ENCODE results near the gene HMGCL.
"Not testable (repeated sequence)": the region's sequence is repeated elsewhere in the genome, so short reads cannot be mapped to it uniquely, and the experiment has no call there.

The HMGCL gene

DNA sequence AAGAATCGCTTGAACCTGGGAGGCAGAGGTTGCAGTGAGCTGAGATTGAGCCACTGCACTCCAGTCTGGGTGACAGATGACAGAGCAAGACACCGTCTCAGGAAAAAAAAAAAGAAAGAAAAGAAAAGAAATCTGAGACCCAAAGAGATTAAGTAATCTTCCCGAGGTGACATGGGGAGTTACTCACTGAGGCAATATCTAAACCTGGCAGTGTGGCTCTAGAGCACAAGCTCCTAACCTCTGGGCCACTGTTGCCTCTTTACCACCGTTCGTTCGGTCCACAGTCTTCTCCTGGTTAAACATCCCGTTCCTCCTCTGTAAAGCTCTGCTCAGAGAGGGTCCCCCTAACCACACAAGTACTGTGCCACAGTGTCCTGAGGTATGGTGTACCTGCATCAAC, 1.5 kb downstream of the HMGCL start:
- H3K27ac ChIP-seq (ENCODE audit: low read depth, low read length), result no peak overlapping the region
- no peaks in the 10 kb centered on the region for H3K27me3 ChIP-seq (ENCODE audit: control insufficient read depth, insufficient read depth, low read length)
- H3K36me3 ChIP-seq (ENCODE audit: control insufficient read depth, insufficient read depth, low read length), result peaks cover 4% of the 10 kb centered on the region
- no peak overlapping the region for H3K4me3 ChIP-seq (ENCODE audit: low read length)
- no peak overlapping the region for H3K9ac ChIP-seq (ENCODE audit: low read length)
- H3K4me1 ChIP-seq (ENCODE audit: control insufficient read depth, insufficient read depth, low read length), result peaks cover 10% of the 10 kb centered on the region

DNA sequence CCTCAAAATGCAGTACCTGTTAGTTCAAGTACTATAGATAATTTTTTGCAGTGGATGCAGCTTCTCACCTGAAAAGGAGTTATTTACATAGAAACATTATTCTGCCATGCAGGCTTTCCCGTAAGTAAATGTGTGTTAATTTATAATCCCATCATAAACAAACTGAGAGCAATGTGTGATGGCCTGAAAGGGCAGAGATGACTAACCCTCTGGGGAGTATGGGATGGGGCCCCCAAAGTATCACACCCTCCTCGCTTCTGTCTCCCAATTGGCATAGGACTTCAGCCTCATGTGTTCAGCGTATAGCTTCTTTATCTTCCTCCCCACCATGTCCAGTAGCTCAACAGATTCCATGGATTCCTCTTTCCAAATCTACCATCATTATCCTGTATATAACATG, 7.6 kb downstream of the HMGCL start:
- H3K4me3 ChIP-seq (ENCODE audit: low read length), result no peak overlapping the region
- H3K4me1 ChIP-seq (ENCODE audit: control insufficient read depth, insufficient read depth, low read length), result no peaks in the 10 kb centered on the region
- H3K27me3 ChIP-seq (ENCODE audit: control insufficient read depth, insufficient read depth, low read length), result no peaks in the 10 kb centered on the region
- H3K27ac ChIP-seq (ENCODE audit: low read depth, low read length), result no peak overlapping the region
- no peak overlapping the region for H3K9ac ChIP-seq (ENCODE audit: low read length)
- H3K36me3 ChIP-seq (ENCODE audit: control insufficient read depth, insufficient read depth, low read length), result peaks cover 32% of the 10 kb centered on the region

DNA sequence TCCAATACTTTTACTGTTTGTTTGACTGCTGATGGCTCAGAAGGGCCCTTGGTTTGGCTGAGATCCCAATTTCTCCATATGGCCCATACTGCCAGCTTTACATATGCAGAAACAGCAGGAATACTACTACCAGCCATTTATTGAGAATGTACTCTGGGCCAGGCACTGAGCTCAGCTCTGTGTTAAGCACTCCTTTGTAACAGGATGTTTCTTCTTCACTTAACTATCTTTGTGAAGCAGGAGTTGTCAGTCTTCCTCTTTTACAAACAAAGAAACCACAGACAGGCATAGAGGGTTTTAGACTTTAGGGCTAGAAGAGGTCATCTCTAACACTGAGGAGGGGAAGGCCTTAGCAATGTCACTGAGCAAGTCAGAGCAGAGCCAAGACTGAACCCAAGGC, 8.3 kb downstream of the HMGCL start:
- Histone ChIP-seq H3K27ac (ENCODE audit: low read depth, low read length) (no peak overlapping the region), H3K4me1 (ENCODE audit: control insufficient read depth, insufficient read depth, low read length) (no peaks in the 10 kb centered on the region), H3K36me3 (ENCODE audit: control insufficient read depth, insufficient read depth, low read length) (peaks cover 37% of the 10 kb centered on the region), H3K9ac (ENCODE audit: low read length) (no peak overlapping the region), H3K4me3 (ENCODE audit: low read length) (no peak overlapping the region), H3K27me3 (ENCODE audit: control insufficient read depth, insufficient read depth, low read length) (no peaks in the 10 kb centered on the region)

DNA sequence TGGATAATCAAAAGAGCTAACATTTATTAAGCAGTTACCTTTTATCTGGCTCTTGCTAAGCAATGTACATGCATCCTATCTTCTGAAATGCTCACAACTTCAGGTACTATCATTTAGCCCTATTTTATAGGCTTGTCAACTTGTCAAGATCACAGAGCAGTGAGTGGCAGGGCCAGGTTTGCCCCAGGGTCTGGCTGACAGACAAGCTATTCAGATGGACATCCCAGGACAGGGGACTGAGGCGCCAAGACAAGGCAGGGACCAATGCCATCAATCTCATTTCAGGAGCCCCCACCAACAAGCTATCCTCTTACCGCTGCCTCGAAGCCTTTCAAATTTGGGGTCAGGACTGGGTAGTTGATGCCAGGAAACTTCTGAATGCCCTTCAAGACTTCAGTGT, 8.9 kb downstream of the HMGCL start:
- no peak overlapping the region for H3K27ac ChIP-seq (ENCODE audit: low read depth, low read length)
- H3K4me1 ChIP-seq (ENCODE audit: control insufficient read depth, insufficient read depth, low read length), result no peaks in the 10 kb centered on the region
- no peak overlapping the region for H3K4me3 ChIP-seq (ENCODE audit: low read length)
- peaks cover 39% of the 10 kb centered on the region for H3K36me3 ChIP-seq (ENCODE audit: control insufficient read depth, insufficient read depth, low read length)
- no peaks in the 10 kb centered on the region for H3K27me3 ChIP-seq (ENCODE audit: control insufficient read depth, insufficient read depth, low read length)
- no peak overlapping the region for H3K9ac ChIP-seq (ENCODE audit: low read length)

DNA sequence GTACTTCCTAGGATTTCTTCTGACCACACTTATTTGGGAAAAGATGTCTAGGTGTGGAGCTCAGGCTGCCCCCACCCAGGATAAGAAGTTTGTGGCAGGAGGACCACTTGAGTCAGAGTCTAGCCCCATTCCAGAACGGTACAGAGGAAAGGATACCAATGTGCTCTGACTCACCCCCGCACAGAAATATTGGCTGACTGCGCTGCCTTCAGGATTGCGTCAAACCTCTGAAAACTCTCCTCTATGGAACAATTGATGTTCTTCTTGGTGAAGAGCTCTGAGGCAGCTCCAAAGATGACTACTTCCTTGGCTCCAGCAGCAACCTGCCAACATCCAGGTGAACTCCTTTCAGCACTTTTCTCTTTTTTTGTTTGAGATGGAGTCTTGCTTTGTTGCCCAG, 11.2 kb downstream of the HMGCL start:
- no peaks in the 10 kb centered on the region for H3K4me1 ChIP-seq (ENCODE audit: control insufficient read depth, insufficient read depth, low read length)
- no peaks in the 10 kb centered on the region for H3K27me3 ChIP-seq (ENCODE audit: control insufficient read depth, insufficient read depth, low read length)
- no peak overlapping the region for H3K9ac ChIP-seq (ENCODE audit: low read length)
- H3K4me3 ChIP-seq (ENCODE audit: low read length), result no peak overlapping the region
- H3K27ac ChIP-seq (ENCODE audit: low read depth, low read length), result no peak overlapping the region
- peaks cover 41% of the 10 kb centered on the region for H3K36me3 ChIP-seq (ENCODE audit: control insufficient read depth, insufficient read depth, low read length)

DNA sequence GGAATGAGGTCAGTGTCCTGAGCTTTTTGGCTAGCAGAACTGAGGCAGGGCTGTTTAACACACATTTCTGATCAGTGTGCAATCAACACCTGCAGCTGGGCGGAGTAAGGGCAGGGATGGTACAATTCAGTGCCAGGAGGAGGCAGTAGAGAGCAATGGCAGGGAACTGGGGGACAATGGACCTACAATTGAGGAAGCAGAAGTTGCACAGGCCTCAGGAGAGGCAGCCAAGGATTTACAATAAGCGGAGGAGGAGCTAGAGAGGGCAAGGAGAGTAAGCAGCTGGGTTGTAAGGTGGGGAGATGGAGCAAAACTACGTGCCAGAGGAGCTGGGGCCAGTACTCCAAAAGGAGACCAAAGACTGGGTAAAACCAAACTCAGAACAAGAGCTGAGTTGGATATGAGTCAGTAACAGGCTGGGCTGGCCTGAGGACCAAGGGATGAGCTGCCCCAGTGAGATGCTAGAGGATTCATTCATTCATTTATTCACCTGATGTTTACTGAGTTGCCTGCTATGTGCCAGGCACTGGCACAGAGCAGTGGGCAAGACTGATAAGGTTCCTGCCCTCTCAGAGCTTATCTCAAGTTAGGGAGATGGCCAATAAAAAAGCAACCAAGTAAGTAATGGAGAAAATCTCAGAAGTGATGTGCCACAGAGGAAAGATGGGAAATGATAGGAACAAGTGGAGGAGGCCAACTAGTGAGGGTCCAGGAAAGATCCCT, 14.2 kb downstream of the HMGCL start:
- Histone ChIP-seq H3K27me3 (ENCODE audit: control insufficient read depth, insufficient read depth, low read length) (no peaks in the 10 kb centered on the region), H3K36me3 (ENCODE audit: control insufficient read depth, insufficient read depth, low read length) (peaks cover 25% of the 10 kb centered on the region), H3K9ac (ENCODE audit: low read length) (no peak overlapping the region), H3K4me3 (ENCODE audit: low read length) (no peak overlapping the region), H3K27ac (ENCODE audit: low read depth, low read length) (no peak overlapping the region), H3K4me1 (ENCODE audit: control insufficient read depth, insufficient read depth, low read length) (no peaks in the 10 kb centered on the region)

DNA sequence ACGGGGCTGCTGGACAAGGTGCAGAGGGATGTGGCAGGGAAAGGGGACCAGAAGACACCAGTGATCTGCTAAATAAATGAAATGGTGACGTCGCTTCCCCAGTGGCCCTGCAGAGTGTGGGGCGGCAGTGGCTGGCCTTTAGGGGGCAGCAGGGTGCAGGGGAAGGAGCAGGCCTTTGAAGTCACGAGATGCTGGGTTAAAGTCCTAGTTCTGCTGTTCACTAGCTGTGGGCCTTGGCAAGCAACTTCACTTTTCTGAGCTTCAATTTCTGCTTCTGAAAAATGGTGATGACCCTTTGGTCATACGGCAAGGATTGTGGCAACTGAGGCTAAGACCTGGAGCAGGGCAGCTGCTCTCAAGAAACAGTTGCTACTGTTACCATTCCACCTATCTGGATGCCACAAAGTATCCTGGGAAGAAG, 15.5 kb downstream of the HMGCL start:
- no peak overlapping the region for H3K4me3 ChIP-seq (ENCODE audit: low read length)
- H3K36me3 ChIP-seq (ENCODE audit: control insufficient read depth, insufficient read depth, low read length), result peaks cover 22% of the 10 kb centered on the region
- H3K27ac ChIP-seq (ENCODE audit: low read depth, low read length), result no peak overlapping the region
- H3K27me3 ChIP-seq (ENCODE audit: control insufficient read depth, insufficient read depth, low read length), result no peaks in the 10 kb centered on the region
- H3K4me1 ChIP-seq (ENCODE audit: control insufficient read depth, insufficient read depth, low read length), result no peaks in the 10 kb centered on the region
- H3K9ac ChIP-seq (ENCODE audit: low read length), result no peak overlapping the region

DNA sequence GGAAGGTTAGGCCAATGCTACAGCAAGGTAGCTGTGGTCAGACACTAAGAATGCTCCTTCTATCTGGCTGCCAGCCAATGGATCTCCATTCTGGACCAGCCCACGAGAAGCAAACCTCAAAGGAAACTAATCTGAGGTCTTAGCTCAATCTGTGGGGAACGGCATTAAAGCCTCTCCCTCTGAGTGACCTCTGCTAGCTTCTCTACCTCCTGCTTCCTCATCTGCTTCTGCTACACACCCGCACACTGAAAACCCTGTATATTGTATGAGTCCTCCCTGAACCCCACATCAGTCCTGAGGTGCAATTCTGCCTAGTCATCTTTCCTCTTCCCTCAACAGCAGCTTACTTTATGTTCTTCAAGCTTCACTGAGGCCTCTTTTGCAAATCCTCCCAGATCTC, 17.8 kb downstream of the HMGCL start:
- H3K9ac ChIP-seq (ENCODE audit: low read length), result no peak overlapping the region
- H3K27me3 ChIP-seq (ENCODE audit: control insufficient read depth, insufficient read depth, low read length), result no peaks in the 10 kb centered on the region
- H3K4me1 ChIP-seq (ENCODE audit: control insufficient read depth, insufficient read depth, low read length), result no peaks in the 10 kb centered on the region
- H3K4me3 ChIP-seq (ENCODE audit: low read length), result no peak overlapping the region
- peaks cover 16% of the 10 kb centered on the region for H3K36me3 ChIP-seq (ENCODE audit: control insufficient read depth, insufficient read depth, low read length)
- H3K27ac ChIP-seq (ENCODE audit: low read depth, low read length), result no peak overlapping the region

DNA sequence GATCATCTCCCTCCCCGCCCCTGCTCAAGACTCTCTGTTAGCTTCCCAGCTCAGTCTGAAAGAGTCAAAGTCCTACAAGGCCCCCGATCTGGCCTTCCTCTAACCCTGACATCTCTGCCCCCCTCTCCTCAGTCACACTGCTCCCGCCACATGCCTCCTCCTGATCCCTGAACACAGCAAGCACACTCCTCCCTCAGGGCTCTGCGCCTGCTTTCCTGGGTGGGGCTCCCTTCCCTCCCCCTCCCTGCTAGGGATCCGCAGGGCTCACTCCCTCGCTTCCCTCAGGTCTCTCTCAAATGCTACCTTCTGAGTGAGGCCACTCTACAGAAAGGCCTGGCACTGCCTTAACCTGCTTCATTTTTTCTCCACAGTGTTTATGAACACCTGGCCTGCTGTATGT, 18.9 kb downstream of the HMGCL start:
- Histone ChIP-seq H3K27me3 (ENCODE audit: control insufficient read depth, insufficient read depth, low read length) (no peaks in the 10 kb centered on the region), H3K9ac (ENCODE audit: low read length) (no peak overlapping the region), H3K4me3 (ENCODE audit: low read length) (no peak overlapping the region), H3K36me3 (ENCODE audit: control insufficient read depth, insufficient read depth, low read length) (peaks cover 9% of the 10 kb centered on the region), H3K4me1 (ENCODE audit: control insufficient read depth, insufficient read depth, low read length) (peaks cover 3% of the 10 kb centered on the region), H3K27ac (ENCODE audit: low read depth, low read length) (no peak overlapping the region)

DNA sequence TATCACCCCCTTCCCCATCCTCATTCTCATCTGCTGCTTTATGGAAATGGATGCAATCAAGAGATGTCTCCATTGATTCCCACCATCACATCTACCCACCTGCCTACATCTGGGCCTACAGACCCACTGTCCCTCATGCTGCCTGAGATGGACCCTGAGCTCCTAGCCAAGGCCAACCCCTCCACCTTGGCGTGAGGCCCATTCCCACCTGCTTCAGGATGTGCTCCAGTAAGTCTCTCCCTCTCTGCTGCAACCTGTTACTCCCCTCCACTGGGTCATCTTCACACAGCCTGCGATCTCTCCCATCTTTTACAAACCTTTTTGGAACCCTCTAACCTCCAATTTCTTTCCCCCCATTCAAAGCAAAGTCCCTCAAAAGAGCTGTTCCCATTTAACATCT, 20.2 kb downstream of the HMGCL start:
- Histone ChIP-seq H3K4me3 (ENCODE audit: low read length) (no peak overlapping the region), H3K4me1 (ENCODE audit: control insufficient read depth, insufficient read depth, low read length) (peaks cover 3% of the 10 kb centered on the region), H3K27me3 (ENCODE audit: control insufficient read depth, insufficient read depth, low read length) (no peaks in the 10 kb centered on the region), H3K27ac (ENCODE audit: low read depth, low read length) (no peak overlapping the region), H3K9ac (ENCODE audit: low read length) (no peak overlapping the region), H3K36me3 (ENCODE audit: control insufficient read depth, insufficient read depth, low read length) (peaks cover 3% of the 10 kb centered on the region)

DNA sequence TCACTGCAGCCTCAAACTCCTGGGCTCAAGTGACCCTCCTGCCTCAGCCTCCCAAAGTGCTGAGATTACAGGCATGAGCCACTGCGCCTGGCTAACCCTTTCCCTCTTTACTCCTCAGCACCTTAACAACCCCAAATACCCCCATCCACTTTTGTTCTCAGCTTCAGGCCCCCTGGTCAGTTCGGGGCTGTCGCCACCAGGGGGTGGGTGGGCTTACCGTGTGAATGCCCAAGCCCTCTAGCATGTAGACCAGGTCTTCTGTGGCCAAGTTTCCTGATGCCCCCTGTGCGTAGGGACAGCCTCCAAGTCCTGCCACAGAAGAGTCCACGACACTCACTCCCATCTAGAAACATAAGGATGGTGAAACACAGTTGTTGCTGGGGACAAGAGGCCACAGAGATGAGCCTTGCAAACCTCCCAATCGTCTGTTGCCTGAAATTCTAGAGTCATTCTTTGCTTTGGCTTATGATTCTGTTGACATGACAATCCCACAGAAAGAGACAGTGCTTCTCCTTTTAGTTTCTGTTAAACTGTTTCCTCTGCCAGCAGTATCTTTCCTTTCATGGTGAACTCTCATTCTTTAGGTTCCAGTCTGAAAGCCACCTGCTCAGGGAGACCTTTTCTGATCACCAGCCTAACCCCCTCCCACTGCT, 20.9 kb downstream of the HMGCL start:
- Histone ChIP-seq H3K4me1 (ENCODE audit: control insufficient read depth, insufficient read depth, low read length) (peaks cover 8% of the 10 kb centered on the region), H3K4me3 (ENCODE audit: low read length) (no peak overlapping the region), H3K36me3 (ENCODE audit: control insufficient read depth, insufficient read depth, low read length) (peaks cover 3% of the 10 kb centered on the region), H3K9ac (ENCODE audit: low read length) (no peak overlapping the region), H3K27me3 (ENCODE audit: control insufficient read depth, insufficient read depth, low read length) (no peaks in the 10 kb centered on the region), H3K27ac (ENCODE audit: low read depth, low read length) (no peak overlapping the region)

DNA sequence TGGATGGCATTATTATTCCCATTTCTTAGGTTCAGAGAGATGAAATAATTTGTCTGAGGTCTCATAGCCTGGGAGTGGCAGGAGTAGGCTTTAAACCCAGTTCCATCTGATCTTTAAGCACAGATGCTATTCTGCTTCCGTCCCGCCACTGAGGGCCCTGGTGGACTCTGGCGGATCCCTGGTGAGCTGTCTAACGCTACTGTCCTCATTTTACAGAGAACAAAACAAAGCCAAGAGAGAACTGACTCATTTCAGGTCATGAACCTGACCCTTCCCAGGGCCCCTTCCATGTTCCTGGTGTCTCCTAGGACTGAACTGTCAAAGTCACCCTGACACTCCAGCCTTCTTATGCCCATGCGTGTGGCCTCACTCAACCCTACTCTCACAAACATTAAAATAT, 21.6 kb downstream of the HMGCL start:
- Histone ChIP-seq H3K4me1 (ENCODE audit: control insufficient read depth, insufficient read depth, low read length) (peaks cover 9% of the 10 kb centered on the region), H3K27me3 (ENCODE audit: control insufficient read depth, insufficient read depth, low read length) (no peaks in the 10 kb centered on the region), H3K4me3 (ENCODE audit: low read length) (no peak overlapping the region), H3K27ac (ENCODE audit: low read depth, low read length) (no peak overlapping the region), H3K9ac (ENCODE audit: low read length) (no peak overlapping the region), H3K36me3 (ENCODE audit: control insufficient read depth, insufficient read depth, low read length) (peaks cover 3% of the 10 kb centered on the region)

DNA sequence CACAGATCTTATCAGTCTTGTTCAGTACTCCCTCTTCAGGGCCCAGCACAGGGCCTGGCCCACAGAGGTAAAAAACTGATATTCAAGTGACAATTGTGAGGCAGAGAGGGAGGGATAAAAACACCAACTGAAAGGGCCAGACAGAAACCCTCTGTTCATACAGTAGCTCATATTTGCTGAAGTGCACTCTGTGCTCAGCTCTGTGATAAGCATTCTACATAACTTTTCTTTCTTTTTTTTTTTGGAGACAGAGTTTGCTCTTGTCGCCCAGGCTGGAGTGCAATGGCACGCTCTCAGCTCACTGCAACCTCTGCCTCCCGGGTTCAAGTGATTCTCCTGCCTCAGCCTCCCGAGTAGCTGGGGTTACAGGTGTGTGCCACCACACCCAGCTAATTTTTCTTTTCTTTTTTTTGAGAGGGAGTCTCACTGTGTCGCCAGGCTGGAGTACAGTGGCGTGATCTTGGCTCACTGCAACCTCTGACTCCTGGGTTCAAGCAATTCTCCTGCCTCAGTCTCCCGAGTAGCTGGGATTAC, 22.4 kb downstream of the HMGCL start:
- not testable (repeated sequence) for H3K4me1 ChIP-seq (ENCODE audit: control insufficient read depth, insufficient read depth, low read length); H3K9ac ChIP-seq (ENCODE audit: low read length); H3K4me3 ChIP-seq (ENCODE audit: low read length); H3K27ac ChIP-seq (ENCODE audit: low read depth, low read length); H3K27me3 ChIP-seq (ENCODE audit: control insufficient read depth, insufficient read depth, low read length); H3K36me3 ChIP-seq (ENCODE audit: control insufficient read depth, insufficient read depth, low read length)
